HTR-8/SVneo (cell line): ENCODE data around the gene GABRB2.
"Not testable (repeated sequence)": the region's sequence is repeated elsewhere in the genome, so short reads cannot be mapped to it uniquely, and the experiment has no call there.

Experiments
- DNase-seq: peaks from one replicate; pipeline ENCODE4 v3.0.0; 2011; ENCODE audit warnings: low spot score, mixed read lengths; ENCODE audit not compliant: insufficient read length
- FAIRE-seq: peaks from 2 replicates; lab custom pipeline; 2011; peaks lifted over from hg19 to GRCh38; lab: Jason Lieb, UNC

The GABRB2 gene

GRCh38 chr5:161263191-161263590 is 283.3 kb downstream of the GABRB2 start:
- FAIRE-seq (no peak), DNase-seq (no peak)

- FAIRE-seq = no peak
- DNase-seq = no peak
These were observed 284.7 kb downstream of the GABRB2 start for GRCh38 chr5:161261668-161262323.

GRCh38 chr5:161258438-161258837 is 288.1 kb downstream of the GABRB2 start:
- FAIRE-seq (no peak), DNase-seq (no peak)

- FAIRE-seq (no peak), DNase-seq (no peak)
These were observed 289.6 kb downstream of the GABRB2 start for GRCh38 chr5:161256957-161257356.

- not testable (repeated sequence) for FAIRE-seq, DNase-seq
These were observed 293.6 kb downstream of the GABRB2 start for GRCh38 chr5:161252955-161253354.

- no peak for FAIRE-seq
These were observed 299.8 kb downstream of the GABRB2 start for GRCh38 chr5:161246749-161247148.

GRCh38 chr5:161245846-161246245 is 300.7 kb downstream of the GABRB2 start:
- not testable (repeated sequence) for DNase-seq, FAIRE-seq

More at GRCh38 chr5:161246749-161247148, 299.8 kb downstream of the GABRB2 start:
- no peak for DNase-seq
